Natural killer cell (primary cell): Measurements from ENCODE around the gene TRIM26. TPM values are rescaled to one million over a fixed set of nuclear protein-coding genes. Genes with fewer than 3 reads are reported as not detected.

Experiments used
- ATAC-seq, 3 donors: fragments of 150-1000 bp in 2 of 3; fragments of 200-7000 bp in 1 of 3; cut with Tn5 transposase; 1 replicate in 1 of 3; 2 replicates in 2 of 3; pipeline ENCODE4 v1.10.0; 2021; ENCODE audit warnings: mild to moderate bottlenecking in 2 of 3, moderate library complexity in 2 of 3
- DNase-seq, 2 donors: peaks; one replicate each; pipeline versions ENCODE4 v3.0.0 to v3.0.0-alpha.2; 2013 to 2021; ENCODE audit warnings: mixed read lengths in 1 of 2
- H3K27ac ChIP-seq: one replicate; pipeline ENCODE4 v1.5.1; 2013; ENCODE audit warnings: mild to moderate bottlenecking, low read length
- H3K27me3 ChIP-seq: one replicate; pipeline ENCODE4 v1.6.1; 2013; ENCODE audit warnings: low read length; ENCODE audit not compliant: control insufficient read depth, insufficient read depth
- H3K36me3 ChIP-seq: one replicate; pipeline ENCODE4 v1.6.1; 2013; ENCODE audit warnings: low read length; ENCODE audit not compliant: control insufficient read depth, insufficient read depth
- H3K4me1 ChIP-seq: one replicate; pipeline ENCODE4 v1.6.1; 2013; ENCODE audit warnings: low read length; ENCODE audit not compliant: control insufficient read depth, insufficient read depth
- H3K4me3 ChIP-seq: one replicate; pipeline ENCODE4 v1.5.1; 2013; ENCODE audit warnings: low read length
- H3K9me3 ChIP-seq: one replicate; pipeline ENCODE4 v1.6.1; 2013; ENCODE audit warnings: low read length; ENCODE audit not compliant: control insufficient read depth, insufficient read depth
- H3K27ac Mint-ChIP-seq, 2 donors: one replicate each; pipeline ENCODE4 v1.8.0; 2022; ENCODE audit warnings: mild to moderate bottlenecking in 2 of 2, mixed read lengths in 2 of 2, moderate library complexity in 1 of 2
- H3K27me3 Mint-ChIP-seq, 2 donors: one replicate each; pipeline ENCODE4 v1.8.0; 2022; ENCODE audit warnings: low read depth in 2 of 2, mixed read lengths in 2 of 2
- H3K36me3 Mint-ChIP-seq: one replicate; pipeline ENCODE4 v1.8.0; 2022; ENCODE audit warnings: mixed read lengths
- H3K4me1 Mint-ChIP-seq, 2 donors: one replicate each; pipeline ENCODE4 v1.8.0; 2022; ENCODE audit warnings: mixed read lengths in 2 of 2
- H3K4me3 Mint-ChIP-seq: one replicate; pipeline ENCODE4 v1.8.0; 2022; ENCODE audit warnings: mild to moderate bottlenecking, moderate library complexity, mixed read lengths
- H3K9me3 Mint-ChIP-seq, 2 donors: one replicate each; pipeline ENCODE4 v1.8.0; 2022; ENCODE audit warnings: mixed read lengths in 2 of 2
- CTCF ChIP-seq: fragments of 200-600 bp; IDR thresholded peaks from one replicate; pipeline ENCODE4 v1.8.0; 2022; ENCODE audit warnings: antibody characterized with exemption
- WGBS: methylation state at CpG from one replicate; pipeline ENCODE4 v1.1.7; 2013; ENCODE audit warnings: missing lambda C conversion rate; ENCODE audit not compliant: insufficient coverage; 5-methylcytosine and 5-hydroxymethylcytosine counted together
- intact Hi-C: fragments of 100-400 bp; cut with micrococcal nuclease; formaldehyde crosslinking; loops from one replicate; pipeline ENCODE4 v1.14.2; 2022
- total RNA-seq, 4 donors: library from RNA; stranded (reverse); fragments of 120-200 nt in 1 of 4; gene quantifications; one replicate each; pipeline versions ENCODE4 v1.2.3 to v1.2.4, GENCODE V29; 2013 to 2022

Gene TRIM26
- total RNA-seq, 3 donors from 2014 or later (not counting 1 experiment from before 2014, with no cell fraction given): 69.3 to 73.7 (median 71.6) TPM

- Mint-ChIP-seq H3K36me3 (no peaks in the 10 kb centered on the region), H3K4me3 (no peak overlapping the region), H3K27me3 (peaks cover 7 to 13% of the 10 kb centered on the region in 2 donors), H3K27ac (no peak overlapping the region), H3K4me1 (no peaks in the 10 kb centered on the region), H3K9me3 (no peaks in the 10 kb centered on the region)
- 70% methylated on average over 2 of the region's 2 CpGs for WGBS
- ATAC-seq: no peak
- intact Hi-C loops: no loop called here
- DNase-seq: no peak
- Histone ChIP-seq H3K27ac (no peak overlapping the region), H3K27me3 (peaks cover 6% of the 10 kb centered on the region), H3K4me1 (no peaks in the 10 kb centered on the region), H3K36me3 (no peaks in the 10 kb centered on the region), H3K9me3 (no peaks in the 10 kb centered on the region), H3K4me3 (no peak overlapping the region)
- TF ChIP-seq CTCF: no peak
Observed at GRCh38 chr6:30234356-30234755, 21.1 kb upstream of the TRIM26 start.

GRCh38 chr6:30231067-30231466 lies 17.9 kb upstream of the TRIM26 start:
- no peak overlapping the region for H3K4me3 Mint-ChIP-seq
- no peak overlapping the region for H3K27ac ChIP-seq
- peaks cover 6% of the 10 kb centered on the region for H3K27me3 ChIP-seq
- H3K9me3 Mint-ChIP-seq: no peaks in the 10 kb centered on the region
- no CpG with 5 or more reads among the region's 2 CpGs for WGBS
- H3K4me1 ChIP-seq: peaks cover 10% of the 10 kb centered on the region
- DNase-seq (no peak), ATAC-seq (no peak)
- peaks cover 5 to 7% of the 10 kb centered on the region in 2 donors for H3K27me3 Mint-ChIP-seq
- intact Hi-C loops: no loop called here
- no peaks in the 10 kb centered on the region for H3K9me3 ChIP-seq
- no peak overlapping the region for H3K27ac Mint-ChIP-seq
- H3K36me3 ChIP-seq: no peaks in the 10 kb centered on the region
- TF ChIP-seq CTCF: no peak
- H3K4me3 ChIP-seq: no peak overlapping the region
- H3K36me3 Mint-ChIP-seq: no peaks in the 10 kb centered on the region
- H3K4me1 Mint-ChIP-seq: peaks cover 16 to 18% of the 10 kb centered on the region in 2 donors

GRCh38 chr6:30227763-30228487 lies 14.7 kb upstream of the TRIM26 start:
- H3K36me3 Mint-ChIP-seq: peaks cover 8% of the 10 kb centered on the region
- peaks cover 8% of the 10 kb centered on the region for H3K9me3 ChIP-seq
- no peak for TF ChIP-seq CTCF
- peak overlapping the region; percentile 31 for H3K27ac ChIP-seq
- H3K9me3 Mint-ChIP-seq: peaks cover 2 to 5% of the 10 kb centered on the region in 2 donors
- peaks cover 3% of the 10 kb centered on the region for H3K27me3 ChIP-seq
- intact Hi-C loops: no loop called here
- H3K4me3 Mint-ChIP-seq: peak overlapping the region; percentile 62
- no peaks in the 10 kb centered on the region for H3K36me3 ChIP-seq
- DNase-seq: peak in 1 of 2 donors; percentile 69
- no peak overlapping the region for H3K4me3 ChIP-seq
- ATAC-seq: peak; percentile 89 to 97 (median 94)
- H3K4me1 Mint-ChIP-seq: peaks cover 16 to 18% of the 10 kb centered on the region in 2 donors
- H3K27ac Mint-ChIP-seq: peak overlapping the region; percentile 66 to 84
- peaks cover 2 to 3% of the 10 kb centered on the region in 2 donors for H3K27me3 Mint-ChIP-seq
- 65% methylated on average over 3 of the region's 6 CpGs for WGBS
- H3K4me1 ChIP-seq: peaks cover 10% of the 10 kb centered on the region
